ENCODE data around the gene CHMP3. TPM values are rescaled to one million over a fixed set of nuclear protein-coding genes. Genes with fewer than 3 reads are reported as not detected.

The CHMP3 gene
- total RNA-seq, 4 donors from 2014 or later = 86.8 to 124 (median 108) TPM

DNA sequence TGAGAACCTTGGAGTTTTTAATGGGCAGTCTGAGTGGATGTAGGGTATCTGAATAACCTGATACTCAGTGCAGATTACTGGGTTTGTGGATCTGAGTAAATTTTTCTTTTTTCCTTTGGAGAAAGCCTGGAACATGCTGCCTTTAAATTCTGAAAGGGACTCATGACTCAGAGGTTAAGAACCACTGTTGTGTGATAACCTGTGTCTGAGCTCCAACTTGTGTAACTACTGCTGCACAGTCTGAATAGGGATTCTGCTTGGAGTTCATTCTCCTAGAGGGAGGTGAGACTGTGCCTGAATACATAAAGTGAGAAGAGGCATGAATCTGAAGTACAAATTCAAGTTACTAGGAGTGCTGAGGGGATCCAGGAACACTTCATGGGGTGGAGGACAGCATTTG, 85.9 kb downstream of the CHMP3 start:
- Histone ChIP-seq H3K27me3 (no peaks in the 10 kb centered on the region), H3K4me3 (replicated peaks in 1 of 3) (no peak overlapping the region), H3K9me3 (no peaks in the 10 kb centered on the region), H3K4me1 (peaks cover under 1 to 27% of the 10 kb centered on the region in 2 donors), H3K27ac (no peak overlapping the region), H3K36me3 (peaks cover 25 to 43% of the 10 kb centered on the region in 2 donors)
- DNase-seq = no peak
- TF ChIP-seq, protein P1, sequence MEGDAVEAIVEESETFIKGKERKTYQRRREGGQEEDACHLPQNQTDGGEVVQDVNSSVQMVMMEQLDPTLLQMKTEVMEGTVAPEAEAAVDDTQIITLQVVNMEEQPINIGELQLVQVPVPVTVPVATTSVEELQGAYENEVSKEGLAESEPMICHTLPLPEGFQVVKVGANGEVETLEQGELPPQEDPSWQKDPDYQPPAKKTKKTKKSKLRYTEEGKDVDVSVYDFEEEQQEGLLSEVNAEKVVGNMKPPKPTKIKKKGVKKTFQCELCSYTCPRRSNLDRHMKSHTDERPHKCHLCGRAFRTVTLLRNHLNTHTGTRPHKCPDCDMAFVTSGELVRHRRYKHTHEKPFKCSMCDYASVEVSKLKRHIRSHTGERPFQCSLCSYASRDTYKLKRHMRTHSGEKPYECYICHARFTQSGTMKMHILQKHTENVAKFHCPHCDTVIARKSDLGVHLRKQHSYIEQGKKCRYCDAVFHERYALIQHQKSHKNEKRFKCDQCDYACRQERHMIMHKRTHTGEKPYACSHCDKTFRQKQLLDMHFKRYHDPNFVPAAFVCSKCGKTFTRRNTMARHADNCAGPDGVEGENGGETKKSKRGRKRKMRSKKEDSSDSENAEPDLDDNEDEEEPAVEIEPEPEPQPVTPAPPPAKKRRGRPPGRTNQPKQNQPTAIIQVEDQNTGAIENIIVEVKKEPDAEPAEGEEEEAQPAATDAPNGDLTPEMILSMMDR (IDR thresholded peaks at IDR 0.05) = no peak
- TF ChIP-seq POLR2A (IDR thresholded peaks at IDR 0.05) = no peak
- intact Hi-C loops (cut with DNase I) = no loop called here

- H3K27me3 ChIP-seq = no peaks in the 10 kb centered on the region
- WGBS, 2 donors = 84 to 95% methylated on average over 3 of the region's 3 CpGs
- no peak for TF ChIP-seq POLR2A (IDR thresholded peaks at IDR 0.05)
- TF ChIP-seq, protein P1 (IDR thresholded peaks at IDR 0.05) = no peak
- H3K4me1 ChIP-seq = peaks cover 0 to 27% of the 10 kb centered on the region in 2 donors
- DNase-seq = no peak
- no peak overlapping the region for H3K4me3 ChIP-seq (replicated peaks in 1 of 3)
- H3K27ac ChIP-seq = no peak overlapping the region
- intact Hi-C loops (cut with DNase I) = no loop called here
- H3K36me3 ChIP-seq = peaks cover 24 to 38% of the 10 kb centered on the region in 2 donors
- no peaks in the 10 kb centered on the region for H3K9me3 ChIP-seq
Measured at GRCh38 chr2:86476918-86477317, 86.3 kb downstream of the CHMP3 start.

- H3K4me3 ChIP-seq (replicated peaks in 1 of 3) = no peak overlapping the region
- intact Hi-C loops (cut with DNase I) = no loop called here
- no peaks in the 10 kb centered on the region for H3K9me3 ChIP-seq
- peaks cover 0 to 19% of the 10 kb centered on the region in 2 donors for H3K4me1 ChIP-seq
- no peaks in the 10 kb centered on the region for H3K27me3 ChIP-seq
- H3K27ac ChIP-seq = no peak overlapping the region
- peaks cover 28 to 30% of the 10 kb centered on the region in 2 donors for H3K36me3 ChIP-seq
- no peak for DNase-seq
- TF ChIP-seq, protein P1 (IDR thresholded peaks at IDR 0.05) = no peak
- no peak for TF ChIP-seq POLR2A (IDR thresholded peaks at IDR 0.05)
Measured at GRCh38 chr2:86476092-86476491, 87.2 kb downstream of the CHMP3 start.

DNA sequence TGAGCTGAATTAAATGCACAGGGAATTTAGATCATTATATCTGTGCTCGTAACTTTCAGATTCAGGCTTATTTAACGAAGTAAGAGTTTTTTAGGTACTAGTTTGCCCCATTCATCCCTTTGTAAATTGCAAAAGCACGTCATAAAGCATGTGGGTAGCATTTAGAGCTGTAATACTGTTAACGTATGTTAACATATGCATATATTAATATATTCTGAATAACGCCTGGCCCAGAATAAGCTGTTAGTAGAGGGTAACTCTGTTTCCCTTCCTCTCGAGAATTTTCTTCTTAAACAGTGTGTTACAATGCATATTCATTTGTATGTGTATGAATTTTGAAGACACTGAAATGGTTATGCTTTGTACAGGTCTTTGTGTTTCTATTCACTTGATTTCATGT, 91.6 kb downstream of the CHMP3 start:
- TF ChIP-seq POLR2A (IDR thresholded peaks at IDR 0.05) = no peak
- TF ChIP-seq, protein P1 (IDR thresholded peaks at IDR 0.05) = no peak
- intact Hi-C loops (cut with DNase I) = no loop called here
- no peak for DNase-seq
- peaks cover 25 to 35% of the 10 kb centered on the region in 2 donors for H3K36me3 ChIP-seq
- no peak overlapping the region for H3K4me3 ChIP-seq (replicated peaks in 1 of 3)
- no peaks in the 10 kb centered on the region for H3K27me3 ChIP-seq
- no peak overlapping the region for H3K27ac ChIP-seq
- no peaks in the 10 kb centered on the region for H3K4me1 ChIP-seq
- H3K9me3 ChIP-seq = no peaks in the 10 kb centered on the region
- WGBS, 2 donors = 96 to 98% methylated on average over 6 of the region's 6 CpGs

- H3K4me3 ChIP-seq (replicated peaks in 1 of 3) = no peak overlapping the region
- no peak for TF ChIP-seq POLR2A (IDR thresholded peaks at IDR 0.05)
- TF ChIP-seq, protein P1 (IDR thresholded peaks at IDR 0.05) = no peak
- H3K27ac ChIP-seq = no peak overlapping the region
- intact Hi-C loops (cut with DNase I) = no loop called here
- peaks cover 32 to 41% of the 10 kb centered on the region in 2 donors for H3K36me3 ChIP-seq
- H3K4me1 ChIP-seq = no peaks in the 10 kb centered on the region
- no peaks in the 10 kb centered on the region for H3K9me3 ChIP-seq
- H3K27me3 ChIP-seq = no peaks in the 10 kb centered on the region
- WGBS, 2 donors = 90 to 93% methylated on average over 1 of the region's 1 CpG
- no peak for DNase-seq
Measured at GRCh38 chr2:86470890-86471289, 92.4 kb downstream of the CHMP3 start.
